GM23338 (cell line): Measurements from ENCODE around the gene PSMD2. TPM values are rescaled to one million over a fixed set of nuclear protein-coding genes. Genes with fewer than 3 reads are reported as not detected.
A peak's percentile ranks its signal among the peaks of the same experiment; 100 is the strongest.

Experiments used
- ATAC-seq: fragments of 200-7000 bp; cut with Tn5 transposase; 3 replicates; pipeline ENCODE4 v1.9.1; 2020
- DNase-seq: peaks from one replicate; pipeline ENCODE4 v3.0.0-alpha.2; 2015; ENCODE audit warnings: low spot score
- H2AFZ ChIP-seq: fragments of 200-600 bp; sonication (generic); 2 replicates; pipeline ENCODE4 v1.8.0; 2016; ENCODE audit warnings: antibody characterized with exemption, mild to moderate bottlenecking, moderate library complexity
- H3F3A ChIP-seq: fragments of 200-600 bp; sonication (generic); replicated peaks from 2 replicates; pipeline ENCODE4 v1.8.0; 2017; ENCODE audit warnings: antibody characterized with exemption, mixed run types, low read depth
- H3K27ac ChIP-seq: fragments of 200-600 bp; sonication (generic); 2 replicates; pipeline ENCODE4 v1.6.1; 2016; ENCODE audit warnings: low read depth
- H3K27me3 ChIP-seq: fragments of 200-600 bp; sonication (generic); 2 replicates; pipeline ENCODE4 v1.8.0; 2016; ENCODE audit warnings: mild to moderate bottlenecking, mixed run types, moderate library complexity; ENCODE audit not compliant: insufficient read depth
- H3K36me3 ChIP-seq: fragments of 200-600 bp; sonication (generic); 2 replicates; pipeline ENCODE4 v1.8.0; 2016; ENCODE audit warnings: mild to moderate bottlenecking; ENCODE audit not compliant: insufficient read depth
- H3K4me1 ChIP-seq: fragments of 200-600 bp; sonication (generic); 2 replicates; pipeline ENCODE4 v1.8.0; 2016; ENCODE audit warnings: mild to moderate bottlenecking, moderate library complexity; ENCODE audit not compliant: insufficient read depth
- H3K4me2 ChIP-seq: fragments of 200-600 bp; sonication (generic); 2 replicates; pipeline ENCODE4 v1.7.1; 2017; ENCODE audit warnings: mixed run types
- H3K4me3 ChIP-seq: fragments of 200-600 bp; sonication (generic); 2 replicates; pipeline ENCODE4 v1.6.1; 2016; ENCODE audit warnings: mixed run types
- H3K79me2 ChIP-seq: fragments of 200-600 bp; sonication (generic); replicated peaks from 2 replicates; pipeline ENCODE4 v1.8.0; 2017; ENCODE audit warnings: mild to moderate bottlenecking; ENCODE audit not compliant: insufficient read depth
- H3K9me2 ChIP-seq: fragments of 200-600 bp; sonication (generic); 2 replicates; pipeline ENCODE4 v1.8.0; 2017; ENCODE audit not compliant: insufficient read depth
- H4K20me1 ChIP-seq: fragments of 200-600 bp; sonication (generic); replicated peaks from 2 replicates; pipeline ENCODE4 v1.8.0; 2017; ENCODE audit warnings: mild to moderate bottlenecking; ENCODE audit not compliant: insufficient read depth
- H3K27ac Mint-ChIP-seq: 2 replicates; pipeline ENCODE4 v1.8.0; 2020; ENCODE audit warnings: inconsistent platforms, mild to moderate bottlenecking, moderate library complexity, mixed read lengths
- H3K27me3 Mint-ChIP-seq: 3 replicates; pipeline ENCODE4 v1.8.0; 2022; ENCODE audit warnings: low read depth, mild to moderate bottlenecking, moderate library complexity, mixed read lengths, inconsistent platforms; ENCODE audit not compliant: insufficient read depth, poor library complexity
- H3K36me3 Mint-ChIP-seq: 3 replicates; pipeline ENCODE4 v1.8.0; 2021; ENCODE audit warnings: low read depth, mild to moderate bottlenecking, inconsistent platforms, moderate library complexity, mixed read lengths
- H3K4me1 Mint-ChIP-seq: 3 replicates; pipeline ENCODE4 v1.8.0; 2020; ENCODE audit warnings: mild to moderate bottlenecking, inconsistent platforms, mixed read lengths
- H3K4me3 Mint-ChIP-seq: 3 replicates; pipeline ENCODE4 v1.8.0; 2021; ENCODE audit warnings: moderate library complexity, mild to moderate bottlenecking, inconsistent platforms, mixed read lengths
- H3K9me3 Mint-ChIP-seq: 3 replicates; pipeline ENCODE4 v1.8.0; 2020; ENCODE audit warnings: moderate library complexity, mild to moderate bottlenecking, inconsistent platforms, mixed read lengths
- CREB1 ChIP-seq: fragments of 250-450 bp; sonication (Bioruptor Pico); IDR thresholded peaks from 2 replicates; pipeline ENCODE4 v1.5.0; 2020; ENCODE audit warnings: low read depth, mild to moderate bottlenecking, moderate library complexity
- EZH2 ChIP-seq: fragments of 200-600 bp; sonication (generic); IDR thresholded peaks from one replicate; pipeline ENCODE4 v1.8.0; 2017; ENCODE audit warnings: antibody characterized with exemption, mild to moderate bottlenecking, low read depth; ENCODE audit not compliant: unreplicated experiment
- JUNB ChIP-seq: IDR thresholded peaks from one replicate; pipeline ENCODE4 v1.6.1; 2016; ENCODE audit warnings: antibody characterized with exemption; ENCODE audit not compliant: unreplicated experiment
- POLR2AphosphoS5 ChIP-seq: IDR thresholded peaks from 2 replicates; pipeline ENCODE4 v1.6.1; 2016; ENCODE audit warnings: antibody characterized with exemption, low read depth
- STAT1 ChIP-seq: IDR thresholded peaks from one replicate; pipeline ENCODE4 v1.6.1; 2016; ENCODE audit warnings: antibody characterized with exemption; ENCODE audit not compliant: unreplicated experiment
- ZNF114 ChIP-seq: fragments of 250-450 bp; sonication (Bioruptor Pico); IDR thresholded peaks from 2 replicates; pipeline ENCODE4 v1.5.0; 2020; ENCODE audit warnings: mild to moderate bottlenecking, moderate library complexity
- polyA plus RNA-seq: library from polyadenylated mRNA; unstranded; fragments of >200 nt; fragmentation: Nextera tagmentation; extraction: Ambion mirVana; gene quantifications from 2 replicates; pipeline ENCODE4 v1.2.1, GENCODE V29; 2016
- total RNA-seq: library from RNA; depleted of rRNA; stranded (reverse); fragments of >200 nt; shearing (Covaris generic); gene quantifications from 2 replicates; pipeline ENCODE4 v1.2.3, GENCODE V29; 2014
- TF ChIP-seq, protein P1 (sequence below), 2 experiments: fragments of 200-600 bp in 1 of 2; sonication (generic) in 1 of 2; conservative IDR thresholded peaks; 2 replicates each; pipeline versions ENCODE4 v1.5.1 to v1.6.1; 2016 to 2017; ENCODE audit warnings: antibody characterized with exemption in 2 of 2, low read depth in 2 of 2, mild to moderate bottlenecking in 2 of 2, moderate library complexity in 1 of 2
- TF ChIP-seq, protein P2 (sequence below): IDR thresholded peaks from 2 replicates; pipeline ENCODE4 v1.6.1; 2016; ENCODE audit warnings: antibody characterized with exemption

Gene PSMD2
- total and polyA plus RNA-seq, 2 experiments from 2014 or later = 117 to 507 TPM

DNA sequence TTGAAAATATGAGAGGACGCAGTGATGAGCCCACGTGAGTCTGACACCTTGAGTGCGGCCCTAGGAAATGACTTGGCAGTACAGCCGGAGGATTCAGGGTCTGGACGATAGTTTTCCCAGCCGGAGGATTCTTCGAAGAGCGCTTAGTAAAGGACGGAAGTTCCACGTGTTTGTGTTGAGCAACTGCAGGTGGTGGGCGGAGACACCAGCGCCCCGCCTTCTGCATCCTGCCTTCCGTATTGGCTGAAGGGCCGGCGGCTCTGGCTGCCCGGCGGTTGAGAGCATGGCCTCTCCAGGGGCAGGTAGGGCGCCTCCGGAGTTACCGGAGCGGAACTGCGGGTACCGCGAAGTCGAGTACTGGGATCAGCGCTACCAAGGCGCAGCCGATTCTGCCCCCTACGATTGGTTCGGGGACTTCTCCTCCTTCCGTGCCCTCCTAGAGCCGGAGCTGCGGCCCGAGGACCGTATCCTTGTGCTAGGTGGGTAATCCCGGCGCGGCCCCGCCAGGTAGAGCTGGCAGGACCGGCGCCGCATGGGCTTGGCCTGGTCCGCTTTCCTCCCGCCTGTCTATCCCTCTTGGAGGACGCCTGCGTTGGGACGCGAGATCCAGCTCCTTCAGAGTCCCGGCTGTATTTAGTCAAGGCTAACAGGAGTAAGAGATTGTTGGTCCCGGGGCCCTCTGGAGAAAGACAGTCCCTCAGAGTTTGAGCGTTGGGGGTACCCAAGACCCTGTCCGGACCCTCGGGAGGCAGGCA is 49.5 kb upstream of the PSMD2 start, which contains the start of gene EEF1AKMT4:
TSS of gene EEF1AKMT4 (plus strand) at position 261 of the 755 bp plus-strand sequence. CDS start at position 284, 23 bp downstream.
- Histone ChIP-seq H3K27me3 (no peaks in the 10 kb centered on the region), H3K27ac (peak within 1 kb of the TSS; percentile 99), H3K4me3 (peak within 1 kb of the TSS; percentile 93), H3K79me2 (peaks cover 30% of the 10 kb centered on the region), H3F3A (peaks cover 5% of the 10 kb centered on the region; the same call in 1 of the 2 replicates), H4K20me1 (peaks cover 20% of the 10 kb centered on the region), H3K4me2 (peak within 1 kb of the TSS; percentile 98), H2AFZ (peak within 1 kb of the TSS; percentile 100), H3K36me3 (0 out of 2 replicates have a peak, but pooled peaks cover 3% of the 10 kb centered on the region), H3K9me2 (no peaks in the 10 kb centered on the region), H3K4me1 (peaks cover 3% of the 10 kb centered on the region; the same call in 1 of the 2 replicates)
- Mint-ChIP-seq H3K4me3 (peak within 1 kb of the TSS; percentile 90), H3K9me3 (no peaks in the 10 kb centered on the region; the same call in 2 of the 3 replicates), H3K4me1 (peaks cover 3% of the 10 kb centered on the region; the same call in 1 of the 3 replicates), H3K36me3 (peaks cover 15% of the 10 kb centered on the region), H3K27me3 (peaks cover 22% of the 10 kb centered on the region), H3K27ac (peak within 1 kb of the TSS; percentile 99)
- DNase-seq = peak; percentile 99
- ATAC-seq = peak; percentile 94
- TF ChIP-seq, protein P1, sequence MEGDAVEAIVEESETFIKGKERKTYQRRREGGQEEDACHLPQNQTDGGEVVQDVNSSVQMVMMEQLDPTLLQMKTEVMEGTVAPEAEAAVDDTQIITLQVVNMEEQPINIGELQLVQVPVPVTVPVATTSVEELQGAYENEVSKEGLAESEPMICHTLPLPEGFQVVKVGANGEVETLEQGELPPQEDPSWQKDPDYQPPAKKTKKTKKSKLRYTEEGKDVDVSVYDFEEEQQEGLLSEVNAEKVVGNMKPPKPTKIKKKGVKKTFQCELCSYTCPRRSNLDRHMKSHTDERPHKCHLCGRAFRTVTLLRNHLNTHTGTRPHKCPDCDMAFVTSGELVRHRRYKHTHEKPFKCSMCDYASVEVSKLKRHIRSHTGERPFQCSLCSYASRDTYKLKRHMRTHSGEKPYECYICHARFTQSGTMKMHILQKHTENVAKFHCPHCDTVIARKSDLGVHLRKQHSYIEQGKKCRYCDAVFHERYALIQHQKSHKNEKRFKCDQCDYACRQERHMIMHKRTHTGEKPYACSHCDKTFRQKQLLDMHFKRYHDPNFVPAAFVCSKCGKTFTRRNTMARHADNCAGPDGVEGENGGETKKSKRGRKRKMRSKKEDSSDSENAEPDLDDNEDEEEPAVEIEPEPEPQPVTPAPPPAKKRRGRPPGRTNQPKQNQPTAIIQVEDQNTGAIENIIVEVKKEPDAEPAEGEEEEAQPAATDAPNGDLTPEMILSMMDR (conservative IDR thresholded peaks at IDR 0.05; ENCODE audit: low read depth in 2 of 2) = peak; percentile 38 to 58
- TF ChIP-seq STAT1 = no peak
- TF ChIP-seq, protein P2, sequence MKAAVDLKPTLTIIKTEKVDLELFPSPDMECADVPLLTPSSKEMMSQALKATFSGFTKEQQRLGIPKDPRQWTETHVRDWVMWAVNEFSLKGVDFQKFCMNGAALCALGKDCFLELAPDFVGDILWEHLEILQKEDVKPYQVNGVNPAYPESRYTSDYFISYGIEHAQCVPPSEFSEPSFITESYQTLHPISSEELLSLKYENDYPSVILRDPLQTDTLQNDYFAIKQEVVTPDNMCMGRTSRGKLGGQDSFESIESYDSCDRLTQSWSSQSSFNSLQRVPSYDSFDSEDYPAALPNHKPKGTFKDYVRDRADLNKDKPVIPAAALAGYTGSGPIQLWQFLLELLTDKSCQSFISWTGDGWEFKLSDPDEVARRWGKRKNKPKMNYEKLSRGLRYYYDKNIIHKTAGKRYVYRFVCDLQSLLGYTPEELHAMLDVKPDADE = peak; percentile 73
- peak; percentile 36 for TF ChIP-seq EZH2
- TF ChIP-seq ZNF114 (CRISPR knock-in tag) = no peak
- peak; percentile 59; the same call in 1 of the 2 replicates for TF ChIP-seq CREB1 (CRISPR knock-in tag)
- peak; percentile 69; the same call in 1 of the 2 replicates for TF ChIP-seq POLR2AphosphoS5

DNA sequence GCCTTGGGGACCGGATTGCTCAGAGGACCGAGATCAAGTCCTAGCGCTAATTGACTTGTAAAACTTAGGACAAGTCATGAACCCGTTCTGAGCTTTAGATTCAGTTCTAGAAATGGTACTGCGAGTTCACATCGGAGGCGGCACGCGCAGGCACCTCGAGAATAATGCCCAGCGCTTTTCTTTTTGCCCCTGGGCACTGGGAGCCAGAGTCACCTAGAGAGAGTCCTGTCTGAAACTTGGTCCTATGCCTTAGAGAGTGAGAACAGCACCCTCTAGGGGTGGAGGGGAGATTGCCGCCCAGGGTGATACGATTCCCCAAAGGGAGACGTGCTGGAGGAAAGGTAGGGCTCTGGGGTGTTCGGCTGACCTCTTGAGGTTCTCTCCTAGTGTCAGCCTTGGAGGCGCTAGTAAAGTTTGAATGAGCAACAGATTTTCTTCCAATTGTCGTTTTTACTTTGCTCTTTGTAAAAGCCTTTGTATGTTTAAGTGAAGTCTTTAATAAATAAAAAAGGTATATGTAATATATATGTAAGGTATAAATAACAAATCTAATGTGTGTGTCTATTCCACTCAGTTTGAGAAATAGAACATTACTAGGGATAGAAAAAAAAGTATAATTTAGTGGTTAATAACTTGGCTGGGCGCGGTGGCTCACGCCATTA is 48.7 kb upstream of the PSMD2 start:
- Histone ChIP-seq H3K27ac (peak overlapping the region; percentile 84; the same call in 1 of the 2 replicates), H3F3A (peaks cover 5% of the 10 kb centered on the region; the same call in 1 of the 2 replicates), H2AFZ (peak overlapping the region; percentile 95), H3K79me2 (peaks cover 30% of the 10 kb centered on the region), H3K36me3 (no peaks in the 10 kb centered on the region), H3K9me2 (no peaks in the 10 kb centered on the region), H4K20me1 (peaks cover 24% of the 10 kb centered on the region), H3K4me1 (peaks cover 3% of the 10 kb centered on the region; the same call in 1 of the 2 replicates), H3K27me3 (no peaks in the 10 kb centered on the region), H3K4me3 (peak overlapping the region; percentile 93), H3K4me2 (peak overlapping the region; percentile 98)
- H3K27me3 Mint-ChIP-seq = peaks cover 22% of the 10 kb centered on the region
- peak overlapping the region; percentile 90 for H3K4me3 Mint-ChIP-seq
- no peaks in the 10 kb centered on the region; the same call in 2 of the 3 replicates for H3K9me3 Mint-ChIP-seq
- TF ChIP-seq, protein P1 (conservative IDR thresholded peaks at IDR 0.05; ENCODE audit: low read depth in 2 of 2) = peak; percentile 93 to 98
- TF ChIP-seq JUNB = no peak
- peak; percentile 22; the same call in 1 of the 2 replicates for TF ChIP-seq POLR2AphosphoS5
- H3K4me1 Mint-ChIP-seq = peaks cover 3% of the 10 kb centered on the region; the same call in 1 of the 3 replicates
- DNase-seq (peak; percentile 98), ATAC-seq (peak; percentile 75)
- peaks cover 8% of the 10 kb centered on the region for H3K36me3 Mint-ChIP-seq
- H3K27ac Mint-ChIP-seq = peak overlapping the region; percentile 84
